HG03460 (cell line): ENCODE data around the gene RAI1.

ENCODE experiments used
- ATAC-seq: cut with Tn5 transposase; IDR thresholded peaks from one replicate; pipeline ENCODE4 v1.9.1; 2021; ENCODE audit not compliant: unreplicated experiment

RAI1 gene

GRCh38 chr17:17824119-17824782, 143.0 kb downstream of the RAI1 start:
- no peak for ATAC-seq

- ATAC-seq: no peak
Measured at GRCh38 chr17:17824783-17825614, 143.7 kb downstream of the RAI1 start.

- no peak for ATAC-seq
Measured at GRCh38 chr17:17826342-17826713, 145.1 kb downstream of the RAI1 start.

GRCh38 chr17:17826942-17827785, 145.9 kb downstream of the RAI1 start:
- no peak for ATAC-seq

- no peak for ATAC-seq
Measured at GRCh38 chr17:17827826-17828621, 146.8 kb downstream of the RAI1 start.

- ATAC-seq: no peak
Measured at GRCh38 chr17:17830269-17830567, 149.0 kb downstream of the RAI1 start.

GRCh38 chr17:17830740-17831207, 149.5 kb downstream of the RAI1 start:
- ATAC-seq: no peak

GRCh38 chr17:17831208-17832031, 150.2 kb downstream of the RAI1 start:
- ATAC-seq: no peak

GRCh38 chr17:17832032-17832363, 150.7 kb downstream of the RAI1 start:
- no peak for ATAC-seq

- ATAC-seq: no peak
Measured at GRCh38 chr17:17833658-17834357, 152.6 kb downstream of the RAI1 start.

- ATAC-seq: no peak
Measured at GRCh38 chr17:17834974-17835373, 153.7 kb downstream of the RAI1 start.

- ATAC-seq: no peak
Measured at GRCh38 chr17:17835415-17836249, 154.4 kb downstream of the RAI1 start.

- ATAC-seq: peak; percentile 57
Measured at GRCh38 chr17:17836250-17836817, 155.1 kb downstream of the RAI1 start.

GRCh38 chr17:17836818-17837379, 155.6 kb downstream of the RAI1 start, which contains the start of gene SREBF1:
TSS of gene SREBF1 (minus strand) at chr17:17836986. CDS start at chr17:17836817, 169 bp downstream.
- peak; percentile 25 for ATAC-seq

- no peak for ATAC-seq
Measured at GRCh38 chr17:17837380-17837821, 156.1 kb downstream of the RAI1 start.

- no peak for ATAC-seq
Measured at GRCh38 chr17:17837966-17838962, 157.0 kb downstream of the RAI1 start.
